Raji (cell line): ENCODE results near the gene FOXN3.

ENCODE experiments used
- POLR2A ChIP-seq: IDR thresholded peaks from 2 replicates; pipeline ENCODE4 v1.6.1; 2011; ENCODE audit warnings: low read depth, low read length, control low read depth; ENCODE audit not compliant: insufficient read depth

FOXN3 gene

GRCh38 chr14:89368490-89369477 is 48.2 kb downstream of the FOXN3 start:
- no peak for TF ChIP-seq POLR2A

DNA sequence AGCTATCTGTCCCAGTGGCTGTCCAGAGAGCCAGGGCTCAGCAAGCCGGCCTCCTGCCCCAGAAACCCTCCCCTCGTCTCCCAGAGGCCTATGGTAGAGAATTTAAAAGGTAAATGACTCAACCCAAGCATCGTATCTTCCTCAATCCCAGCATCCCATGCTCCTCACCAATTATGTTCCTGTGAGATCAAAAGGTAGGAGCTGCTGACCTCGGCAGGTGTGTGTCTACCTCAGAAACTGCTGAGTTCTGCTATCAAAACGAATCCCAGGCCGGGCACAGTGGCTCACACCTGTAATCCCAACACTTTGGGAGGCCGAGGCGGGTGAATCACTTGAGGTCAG is 49.3 kb downstream of the FOXN3 start:
- no peak for TF ChIP-seq POLR2A

DNA sequence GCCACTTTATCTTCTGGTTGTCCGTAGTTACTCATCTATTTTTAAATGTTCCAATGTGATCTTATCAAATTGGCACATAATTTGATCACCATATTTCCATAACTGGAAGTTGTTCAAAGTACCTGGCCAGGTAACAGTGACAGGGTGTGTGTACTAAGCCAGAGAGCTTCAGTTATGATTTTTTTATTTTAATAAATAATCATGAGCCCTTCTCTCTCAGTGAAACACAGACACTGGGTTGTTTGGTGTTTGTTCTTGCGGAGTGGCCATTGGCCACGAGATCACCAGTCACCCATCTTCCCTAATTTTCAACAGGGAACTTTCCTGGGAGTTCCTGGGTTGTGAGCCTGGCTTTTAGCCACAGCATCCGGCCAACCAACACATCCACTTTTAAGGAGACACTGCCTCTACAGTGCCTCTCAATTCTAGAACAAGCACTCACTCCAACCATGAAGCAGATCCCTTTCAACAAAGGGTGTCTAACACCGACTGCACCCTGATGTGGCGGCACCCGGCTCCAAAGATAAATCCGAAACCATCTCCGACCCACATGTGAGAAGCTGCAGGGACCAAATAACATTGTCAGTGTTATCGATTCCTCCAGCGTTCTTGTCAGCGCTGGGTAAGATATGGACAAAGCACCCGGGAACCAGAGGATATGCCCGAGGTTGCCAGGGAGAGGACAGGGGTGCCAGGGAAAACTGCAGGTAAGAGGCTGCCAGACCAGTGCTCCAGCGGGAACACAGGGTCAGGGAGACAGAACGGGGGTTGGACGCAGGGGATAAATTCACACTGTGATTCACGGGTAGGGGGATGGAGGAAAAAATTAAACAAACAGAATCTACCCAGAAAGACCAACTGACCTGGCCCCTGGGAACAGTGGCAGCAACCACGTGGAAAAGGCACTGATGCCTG is 49.9 kb downstream of the FOXN3 start:
- TF ChIP-seq POLR2A, result no peak

DNA sequence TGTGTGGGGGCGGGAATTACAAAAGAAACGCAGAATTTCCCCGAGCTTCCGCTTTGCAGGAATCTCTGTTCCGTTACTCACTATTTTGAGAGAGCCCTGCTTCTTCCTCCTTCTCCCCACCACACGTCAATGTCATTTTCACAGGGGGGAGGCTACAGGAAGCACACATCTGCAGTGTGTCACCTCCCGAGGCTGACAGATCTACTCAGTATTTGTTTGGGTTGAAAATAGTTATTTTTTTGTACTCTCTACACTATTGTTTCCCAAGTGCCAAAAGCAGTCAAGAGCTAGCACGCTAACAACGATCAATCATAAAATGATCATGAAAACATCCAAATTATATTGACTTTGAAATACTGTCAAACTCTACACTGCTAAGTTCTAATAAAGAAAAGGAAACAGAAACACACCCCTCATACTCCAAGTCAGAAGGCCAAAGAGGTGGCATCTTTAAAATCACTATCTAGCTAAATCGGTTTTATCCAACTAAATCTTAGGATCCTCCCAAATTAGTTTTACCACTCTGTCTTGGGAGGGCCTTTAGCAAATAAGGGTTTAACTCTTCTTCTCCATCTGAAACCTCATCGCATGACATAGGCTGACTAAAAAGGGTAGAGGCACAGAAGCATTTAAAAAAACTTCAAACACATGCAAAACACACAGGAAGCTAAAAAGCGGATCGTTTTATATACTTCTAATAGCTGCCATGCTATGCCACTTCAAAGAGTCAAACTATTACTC is 51.8 kb downstream of the FOXN3 start:
- no peak for TF ChIP-seq POLR2A

GRCh38 chr14:89364316-89364715 is 52.7 kb downstream of the FOXN3 start:
- TF ChIP-seq POLR2A, result no peak

GRCh38 chr14:89360277-89360676 is 56.8 kb downstream of the FOXN3 start:
- TF ChIP-seq POLR2A, result no peak

- TF ChIP-seq POLR2A, result no peak
Observed at GRCh38 chr14:89359477-89360222, 57.4 kb downstream of the FOXN3 start.

DNA sequence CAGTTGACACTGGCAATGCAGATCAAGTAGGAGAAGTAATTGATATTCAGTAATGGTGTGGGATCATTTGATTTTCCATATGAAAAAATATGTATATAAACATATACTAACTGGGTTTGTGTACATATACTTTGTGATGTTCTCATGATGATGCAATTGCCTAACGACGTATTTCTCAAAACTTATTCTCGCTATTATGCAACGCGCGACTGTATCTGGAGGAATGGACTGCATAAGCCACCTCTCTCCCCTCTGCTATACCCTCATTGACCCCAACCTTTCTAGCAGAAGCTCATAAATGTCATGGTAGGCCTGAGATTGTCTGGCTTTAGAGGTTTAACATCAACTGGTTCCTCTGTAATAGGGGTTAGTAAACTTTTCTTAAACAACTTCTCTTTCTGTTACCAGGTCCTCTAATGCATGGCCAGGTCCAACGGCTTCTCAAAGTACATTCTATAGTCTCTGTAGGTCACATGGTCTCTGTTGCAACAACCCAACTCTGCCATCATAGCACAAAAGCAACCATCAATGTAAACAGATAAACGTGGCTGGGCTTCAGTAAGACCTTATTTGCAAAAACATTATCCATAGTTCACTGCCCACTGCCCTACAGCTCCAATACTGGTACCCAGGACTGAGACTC is 59.3 kb downstream of the FOXN3 start:
- TF ChIP-seq POLR2A, result no peak

- no peak for TF ChIP-seq POLR2A
Observed at GRCh38 chr14:89356927-89357326, 60.1 kb downstream of the FOXN3 start.

DNA sequence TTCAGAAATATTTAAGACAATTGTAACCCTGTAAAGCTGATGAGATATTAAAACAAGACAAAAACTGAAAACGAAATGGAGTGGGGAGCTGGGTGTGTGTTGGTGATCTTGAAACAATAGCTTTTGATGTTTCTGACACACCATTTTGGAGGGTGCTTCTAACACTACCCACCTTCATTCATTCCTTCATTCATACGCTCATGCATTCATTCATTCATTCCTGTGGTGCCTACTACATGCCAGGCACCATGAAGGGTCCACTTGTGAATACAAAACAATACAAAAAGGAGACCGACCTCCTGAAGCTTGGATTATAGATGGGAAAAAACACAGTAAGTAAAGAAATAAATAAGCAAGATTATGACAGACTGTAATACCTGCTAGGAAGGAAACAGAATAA is 60.5 kb downstream of the FOXN3 start:
- TF ChIP-seq POLR2A, result no peak

DNA sequence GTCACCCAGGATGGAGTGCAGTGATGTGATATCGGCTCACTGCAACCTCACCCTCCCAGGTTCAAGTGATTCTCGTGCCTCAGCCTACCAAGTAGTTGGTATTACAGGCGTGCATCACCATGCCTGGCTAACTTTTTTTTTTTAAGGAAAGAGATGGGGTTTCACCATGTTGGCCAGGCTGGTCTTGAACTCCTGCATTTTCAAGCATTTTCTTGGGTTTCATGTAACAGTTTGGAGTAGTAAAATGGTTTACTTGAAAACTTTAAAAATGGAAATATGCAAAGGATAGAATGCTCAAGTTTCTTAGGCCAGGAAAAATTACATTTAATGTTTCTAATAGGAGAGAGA is 63.3 kb downstream of the FOXN3 start:
- TF ChIP-seq POLR2A, result no peak

DNA sequence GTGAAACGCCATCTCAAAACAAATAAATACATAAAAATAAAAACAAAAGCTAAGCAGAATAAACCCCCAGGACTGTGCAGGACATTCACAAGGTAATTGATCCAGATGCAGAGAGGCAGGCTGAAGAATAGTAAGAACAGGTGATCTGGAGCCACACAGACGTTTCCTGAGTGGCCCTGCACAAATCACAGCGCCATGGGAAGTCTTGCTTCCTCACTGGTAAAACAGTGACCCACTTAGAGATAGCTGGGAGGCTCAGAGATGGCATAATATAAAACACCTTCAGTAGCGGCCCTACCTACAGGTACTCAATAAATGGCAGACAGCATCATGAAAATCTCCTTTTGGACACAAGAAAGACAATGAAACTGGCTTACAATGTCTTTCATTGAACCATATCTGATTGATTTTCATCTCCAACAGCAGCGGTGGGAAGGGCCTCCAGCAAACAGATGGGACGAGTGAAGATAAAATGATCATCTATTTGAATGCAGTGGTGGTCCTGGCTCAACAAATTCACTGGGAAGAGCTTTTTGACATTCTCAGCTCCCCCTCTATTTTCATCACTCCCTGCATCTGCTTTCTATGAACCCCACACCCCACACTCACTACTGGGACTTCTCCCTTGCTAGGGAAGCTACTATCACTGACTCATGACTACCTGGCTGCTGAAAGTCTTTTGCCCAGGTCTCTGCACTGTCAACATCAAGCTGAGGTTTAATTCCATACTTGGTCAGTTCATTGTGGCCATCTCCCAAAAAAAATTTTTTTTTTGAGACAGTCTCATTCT is 63.9 kb downstream of the FOXN3 start:
- no peak for TF ChIP-seq POLR2A
